HG02610 (cell line): ENCODE results near the gene RASL10A.
"Not testable (repeated sequence)": the region's sequence is repeated elsewhere in the genome, so short reads cannot be mapped to it uniquely, and the experiment has no call there.

Experiments
- ATAC-seq: cut with Tn5 transposase; IDR thresholded peaks from one replicate; pipeline ENCODE4 v1.9.1; 2021; ENCODE audit warnings: mild to moderate bottlenecking, moderate library complexity; ENCODE audit not compliant: unreplicated experiment

The RASL10A gene, protein sequence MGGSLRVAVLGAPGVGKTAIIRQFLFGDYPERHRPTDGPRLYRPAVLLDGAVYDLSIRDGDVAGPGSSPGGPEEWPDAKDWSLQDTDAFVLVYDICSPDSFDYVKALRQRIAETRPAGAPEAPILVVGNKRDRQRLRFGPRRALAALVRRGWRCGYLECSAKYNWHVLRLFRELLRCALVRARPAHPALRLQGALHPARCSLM

GRCh38 chr22:29315286-29316140 lies at the start of gene RASL10A:
RASL10A (minus strand) TSS chr22:29315697; CDS start chr22:29315246, 451 bp downstream.
- ATAC-seq: no peak

- ATAC-seq: no peak
Observed at GRCh38 chr22:29359469-29359868, 44.0 kb upstream of the RASL10A start.

GRCh38 chr22:29357193-29357890 lies 41.8 kb upstream of the RASL10A start:
- not testable (repeated sequence) for ATAC-seq

DNA sequence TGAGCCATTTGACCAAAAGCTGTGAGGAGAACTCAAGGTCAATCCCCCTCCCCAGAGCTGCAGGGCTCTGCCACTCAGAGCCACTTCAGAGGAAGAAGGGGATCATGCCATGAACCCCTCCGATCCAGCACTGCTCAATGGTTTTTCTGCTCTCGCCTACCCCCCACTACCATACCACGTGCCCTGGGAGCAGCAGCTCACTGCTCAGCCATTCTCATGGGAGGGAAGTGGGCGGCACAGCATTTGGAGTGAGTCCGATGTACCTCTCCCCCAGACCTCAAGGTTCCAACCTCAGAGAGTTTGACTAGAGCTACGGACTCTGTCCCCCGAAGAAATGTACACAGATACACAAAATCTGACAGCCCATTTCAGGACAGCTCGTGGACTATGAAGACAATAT lies 38.4 kb upstream of the RASL10A start:
- ATAC-seq: no peak

DNA sequence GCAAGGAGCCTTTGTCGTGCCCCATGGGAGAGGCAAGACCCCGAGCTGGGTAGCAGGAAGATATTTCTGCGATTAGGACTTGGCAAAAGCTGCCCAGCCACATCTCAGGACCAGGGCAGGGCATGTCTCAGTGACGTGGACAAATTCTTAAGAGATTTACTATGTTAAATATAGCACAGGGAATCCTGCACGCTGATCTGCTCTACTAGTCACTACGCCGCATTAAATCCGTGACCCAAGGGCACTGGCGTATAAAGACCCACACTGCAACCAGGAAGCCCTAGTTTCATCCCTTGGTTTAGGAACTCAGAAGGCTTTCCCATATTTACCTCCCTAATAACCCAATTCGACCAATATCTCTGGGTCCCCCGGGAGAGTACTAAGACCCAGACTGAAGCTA lies 37.8 kb upstream of the RASL10A start:
- ATAC-seq: no peak

- no peak for ATAC-seq
Observed at GRCh38 chr22:29352778-29353177, 37.3 kb upstream of the RASL10A start.

- no peak for ATAC-seq
Observed at GRCh38 chr22:29351891-29352290, 36.4 kb upstream of the RASL10A start.

- no peak for ATAC-seq
Observed at GRCh38 chr22:29351042-29351441, 35.5 kb upstream of the RASL10A start.

GRCh38 chr22:29348956-29349355 lies 33.5 kb upstream of the RASL10A start:
- ATAC-seq: no peak

DNA sequence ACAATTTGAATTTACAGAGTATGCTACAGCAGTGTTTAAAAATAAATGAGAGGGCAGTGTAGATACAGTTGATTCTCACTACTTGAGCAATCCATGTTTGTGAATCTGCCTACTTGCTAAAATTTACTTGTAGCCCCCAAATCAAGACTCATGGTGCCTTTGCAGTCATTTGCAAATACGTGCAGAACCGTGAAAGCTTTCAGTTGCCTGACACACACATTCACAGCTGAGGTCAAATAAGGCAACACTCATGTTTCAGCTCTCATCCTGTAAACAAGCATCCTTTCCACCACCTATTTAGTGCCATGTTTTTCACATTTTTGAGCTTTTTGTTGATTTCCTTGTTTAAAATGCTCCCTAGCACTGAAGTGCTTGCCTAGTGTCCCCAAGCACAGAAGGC lies 32.5 kb upstream of the RASL10A start:
- ATAC-seq: no peak

DNA sequence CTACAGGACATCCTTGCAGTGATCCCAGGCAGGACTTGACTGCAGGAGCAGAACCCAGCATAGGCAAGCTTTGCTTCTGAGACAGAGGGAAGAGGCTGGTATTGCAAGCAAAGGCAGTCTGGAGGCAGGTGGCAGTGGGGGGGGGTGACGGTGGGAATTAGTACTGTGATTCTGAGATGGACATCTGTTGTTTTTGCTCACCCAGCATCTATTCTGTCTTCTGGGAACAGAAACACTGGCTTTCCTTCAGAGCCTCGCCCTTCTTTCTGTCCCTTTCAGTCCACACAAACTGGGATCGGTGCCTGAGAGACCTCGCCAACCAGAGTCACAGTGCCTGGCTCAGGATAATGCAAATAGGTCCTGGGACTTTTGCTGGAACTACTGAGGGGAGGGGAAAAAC lies 31.2 kb upstream of the RASL10A start:
- ATAC-seq: no peak

DNA sequence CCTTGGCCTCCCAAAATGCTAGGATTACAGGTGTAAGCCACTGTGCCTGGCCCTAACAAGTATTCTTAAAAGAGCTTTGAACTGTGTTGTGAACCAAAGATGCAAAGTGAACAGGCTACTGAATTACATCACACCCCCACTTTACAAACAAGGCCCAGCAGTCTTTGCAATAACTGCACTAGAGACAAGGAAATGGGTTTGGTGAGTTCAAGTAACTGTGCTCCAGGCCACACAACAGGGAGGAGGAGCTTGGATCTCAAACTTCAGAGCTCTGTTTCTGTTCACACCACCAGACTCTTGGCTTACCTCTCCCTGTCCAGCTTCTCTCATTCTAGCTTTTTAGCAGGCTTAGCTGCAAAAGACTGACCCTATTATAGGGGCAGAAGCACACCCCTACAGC lies 30.4 kb upstream of the RASL10A start:
- ATAC-seq: no peak

DNA sequence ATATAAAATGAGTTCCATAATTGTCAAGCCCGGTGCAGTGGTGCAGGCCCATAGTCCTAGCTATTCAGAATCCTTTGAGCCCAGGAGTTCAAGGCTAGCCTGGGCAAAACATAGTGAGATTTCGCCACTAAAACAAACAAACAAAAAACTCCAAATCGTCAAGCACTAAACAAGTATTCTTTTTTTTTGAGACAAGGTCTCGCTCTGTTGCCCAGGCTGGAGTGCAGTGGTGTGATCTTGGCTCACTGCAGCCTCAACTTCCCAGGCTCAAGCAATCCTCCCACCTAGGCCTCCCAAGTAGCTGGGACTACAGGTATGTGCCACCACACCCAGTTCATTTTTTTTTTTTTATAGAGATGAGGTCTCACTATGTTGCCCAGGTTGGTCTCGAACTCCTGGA lies 29.4 kb upstream of the RASL10A start:
- ATAC-seq: not testable (repeated sequence)

- ATAC-seq: no peak
Observed at GRCh38 chr22:29344137-29344536, 28.6 kb upstream of the RASL10A start.

DNA sequence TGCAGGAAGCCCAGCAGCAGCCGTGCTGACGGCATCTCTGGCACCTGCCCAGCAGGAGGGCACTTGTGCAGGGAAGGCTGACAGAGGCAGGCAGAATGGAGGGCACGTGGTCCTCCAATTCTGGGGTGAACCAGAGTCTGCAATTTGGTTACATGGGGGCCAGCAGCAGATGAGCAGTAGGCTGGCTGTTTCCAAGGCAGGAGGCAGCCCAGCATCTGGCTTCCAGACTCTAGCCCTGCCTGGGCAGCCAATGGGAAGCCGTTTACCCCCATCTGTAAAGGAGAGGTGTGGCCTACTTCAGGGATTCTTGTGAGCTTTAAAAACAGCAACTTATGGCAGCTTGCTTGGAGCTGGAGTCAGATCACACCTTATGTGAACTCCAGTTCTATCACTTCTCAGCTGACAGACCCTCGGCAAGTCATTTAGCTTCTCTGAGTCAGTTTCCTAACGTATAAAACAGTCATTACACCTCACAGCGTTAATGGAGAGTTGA lies 27.9 kb upstream of the RASL10A start:
- ATAC-seq: no peak

GRCh38 chr22:29342577-29343312 lies 27.2 kb upstream of the RASL10A start:
- ATAC-seq: no peak

GRCh38 chr22:29342177-29342576 lies 26.7 kb upstream of the RASL10A start:
- ATAC-seq: no peak

GRCh38 chr22:29341849-29342127 lies 26.3 kb upstream of the RASL10A start:
- no peak for ATAC-seq

- no peak for ATAC-seq
Observed at GRCh38 chr22:29341056-29341848, 25.8 kb upstream of the RASL10A start.

DNA sequence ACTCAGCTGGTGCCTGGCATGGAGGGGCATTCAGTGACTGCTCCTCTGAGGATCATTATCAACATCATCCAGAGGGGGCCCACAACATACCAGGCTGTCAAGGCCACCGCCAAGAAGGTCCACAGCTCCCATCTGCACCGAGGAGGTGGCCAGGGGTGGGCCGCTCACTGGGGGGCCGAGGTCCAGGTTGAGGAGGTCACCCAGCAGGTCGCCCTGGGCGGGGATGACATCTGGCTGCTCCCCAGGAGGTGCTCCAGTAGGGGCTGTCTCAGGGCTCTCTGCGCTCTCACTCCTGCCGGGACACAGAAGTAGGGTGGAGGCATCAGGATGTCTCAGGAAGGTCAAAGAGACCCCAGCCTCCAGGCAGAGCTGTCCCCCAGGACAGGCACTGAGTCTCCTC lies 25.1 kb upstream of the RASL10A start:
- ATAC-seq: no peak
